Ishikawa (cell line): ENCODE measurements around the gene ESR2.

Source experiments
- CEBPB ChIP-seq: IDR thresholded peaks from 2 replicates; pipeline ENCODE4 v1.6.1; 2012
- CREB1 ChIP-seq: IDR thresholded peaks from 2 replicates; pipeline ENCODE4 v1.6.1; 2012; ENCODE audit warnings: low read depth
- EGR1 ChIP-seq: IDR thresholded peaks from 2 replicates; pipeline ENCODE4 v1.6.1; 2012
- EP300 ChIP-seq: IDR thresholded peaks from 2 replicates; pipeline ENCODE4 v1.6.1; 2012; ENCODE audit warnings: borderline replicate concordance
- FOXM1 ChIP-seq: IDR thresholded peaks from 2 replicates; pipeline ENCODE4 v1.6.1; 2012; ENCODE audit warnings: low read depth, borderline replicate concordance
- MAX ChIP-seq: IDR thresholded peaks from 2 replicates; pipeline ENCODE4 v1.6.1; 2012
- NFIC ChIP-seq: IDR thresholded peaks from 2 replicates; pipeline ENCODE4 v1.6.1; 2012
- RAD21 ChIP-seq: IDR thresholded peaks from 2 replicates; pipeline ENCODE4 v1.6.1; 2012; ENCODE audit warnings: low read depth
- TAF1 ChIP-seq: IDR thresholded peaks from 2 replicates; pipeline ENCODE4 v1.6.1; 2012; ENCODE audit warnings: low read depth, mild to moderate bottlenecking
- TCF12 ChIP-seq: IDR thresholded peaks from 2 replicates; pipeline ENCODE4 v1.6.1; 2012; ENCODE audit warnings: low read depth
- TEAD4 ChIP-seq: IDR thresholded peaks from 2 replicates; pipeline ENCODE4 v1.6.1; 2012
- YY1 ChIP-seq: IDR thresholded peaks from 2 replicates; pipeline ENCODE4 v1.6.1; 2012; ENCODE audit warnings: low read depth
- ZBTB7A ChIP-seq: IDR thresholded peaks from 2 replicates; pipeline ENCODE4 v1.6.1; 2012; ENCODE audit warnings: low read depth
- TF ChIP-seq, protein P1 (sequence below): IDR thresholded peaks from 2 replicates; pipeline ENCODE4 v1.6.1; 2012
- TF ChIP-seq, protein P2 (sequence below): IDR thresholded peaks from 2 replicates; pipeline ENCODE4 v1.6.1; 2012; ENCODE audit warnings: low read depth, mild to moderate bottlenecking

The ESR2 gene

GRCh38 chr14:64149921-64150320 lies 144.2 kb downstream of the ESR2 start:
- TF ChIP-seq EP300 (no peak), EGR1 (no peak), TCF12 (no peak), ZBTB7A (no peak)

GRCh38 chr14:64147126-64147790 lies 146.9 kb downstream of the ESR2 start:
- TF ChIP-seq CEBPB = no peak

GRCh38 chr14:64137657-64138290 lies 156.4 kb downstream of the ESR2 start:
- TF ChIP-seq TEAD4 = no peak
- TF ChIP-seq RAD21 = peak; percentile 29; the same call in 1 of the 2 replicates

- no peak for TF ChIP-seq CEBPB
- TF ChIP-seq, protein P1, sequence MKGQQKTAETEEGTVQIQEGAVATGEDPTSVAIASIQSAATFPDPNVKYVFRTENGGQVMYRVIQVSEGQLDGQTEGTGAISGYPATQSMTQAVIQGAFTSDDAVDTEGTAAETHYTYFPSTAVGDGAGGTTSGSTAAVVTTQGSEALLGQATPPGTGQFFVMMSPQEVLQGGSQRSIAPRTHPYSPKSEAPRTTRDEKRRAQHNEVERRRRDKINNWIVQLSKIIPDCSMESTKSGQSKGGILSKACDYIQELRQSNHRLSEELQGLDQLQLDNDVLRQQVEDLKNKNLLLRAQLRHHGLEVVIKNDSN = no peak
- TF ChIP-seq NFIC = no peak
- TF ChIP-seq EP300 = no peak
- TF ChIP-seq MAX = no peak
- TF ChIP-seq, protein P2, sequence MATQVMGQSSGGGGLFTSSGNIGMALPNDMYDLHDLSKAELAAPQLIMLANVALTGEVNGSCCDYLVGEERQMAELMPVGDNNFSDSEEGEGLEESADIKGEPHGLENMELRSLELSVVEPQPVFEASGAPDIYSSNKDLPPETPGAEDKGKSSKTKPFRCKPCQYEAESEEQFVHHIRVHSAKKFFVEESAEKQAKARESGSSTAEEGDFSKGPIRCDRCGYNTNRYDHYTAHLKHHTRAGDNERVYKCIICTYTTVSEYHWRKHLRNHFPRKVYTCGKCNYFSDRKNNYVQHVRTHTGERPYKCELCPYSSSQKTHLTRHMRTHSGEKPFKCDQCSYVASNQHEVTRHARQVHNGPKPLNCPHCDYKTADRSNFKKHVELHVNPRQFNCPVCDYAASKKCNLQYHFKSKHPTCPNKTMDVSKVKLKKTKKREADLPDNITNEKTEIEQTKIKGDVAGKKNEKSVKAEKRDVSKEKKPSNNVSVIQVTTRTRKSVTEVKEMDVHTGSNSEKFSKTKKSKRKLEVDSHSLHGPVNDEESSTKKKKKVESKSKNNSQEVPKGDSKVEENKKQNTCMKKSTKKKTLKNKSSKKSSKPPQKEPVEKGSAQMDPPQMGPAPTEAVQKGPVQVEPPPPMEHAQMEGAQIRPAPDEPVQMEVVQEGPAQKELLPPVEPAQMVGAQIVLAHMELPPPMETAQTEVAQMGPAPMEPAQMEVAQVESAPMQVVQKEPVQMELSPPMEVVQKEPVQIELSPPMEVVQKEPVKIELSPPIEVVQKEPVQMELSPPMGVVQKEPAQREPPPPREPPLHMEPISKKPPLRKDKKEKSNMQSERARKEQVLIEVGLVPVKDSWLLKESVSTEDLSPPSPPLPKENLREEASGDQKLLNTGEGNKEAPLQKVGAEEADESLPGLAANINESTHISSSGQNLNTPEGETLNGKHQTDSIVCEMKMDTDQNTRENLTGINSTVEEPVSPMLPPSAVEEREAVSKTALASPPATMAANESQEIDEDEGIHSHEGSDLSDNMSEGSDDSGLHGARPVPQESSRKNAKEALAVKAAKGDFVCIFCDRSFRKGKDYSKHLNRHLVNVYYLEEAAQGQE = no peak
- TF ChIP-seq FOXM1 = no peak
These were observed 167.6 kb downstream of the ESR2 start for GRCh38 chr14:64126548-64126947.

DNA sequence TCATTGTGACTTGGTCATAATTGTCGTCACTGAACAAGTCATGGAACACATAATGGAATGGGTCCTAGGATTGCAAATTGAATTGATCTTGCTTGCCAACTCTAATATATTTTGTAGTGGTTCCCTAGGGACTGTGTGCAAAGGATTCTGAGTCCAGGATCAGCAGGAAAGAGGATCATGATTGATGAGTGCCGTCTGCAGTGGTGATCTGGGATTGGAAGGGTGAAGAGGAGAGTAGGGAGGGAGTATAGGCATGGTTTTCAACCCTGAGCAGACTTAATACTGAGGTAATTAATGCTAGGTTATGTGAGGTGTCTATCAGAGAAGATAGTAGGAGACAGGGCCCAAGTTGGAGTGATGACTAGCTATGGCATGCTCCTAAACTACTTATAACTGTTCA lies 168.9 kb downstream of the ESR2 start:
- TF ChIP-seq EP300 (no peak), TCF12 (no peak), MAX (no peak), NFIC (no peak), CEBPB (no peak), ZBTB7A (no peak), TAF1 (no peak), YY1 (no peak), TEAD4 (no peak), CREB1 (no peak), EGR1 (no peak), RAD21 (no peak), FOXM1 (no peak)
- TF ChIP-seq, protein P2 = no peak
- TF ChIP-seq, protein P1 = no peak

GRCh38 chr14:64123241-64123822 lies 170.8 kb downstream of the ESR2 start:
- TF ChIP-seq CREB1 (no peak), MAX (no peak), CEBPB (no peak), EGR1 (no peak), FOXM1 (no peak), TCF12 (no peak), EP300 (no peak), ZBTB7A (no peak), YY1 (no peak), RAD21 (no peak), NFIC (no peak)
- TF ChIP-seq, protein P2 = no peak
- TF ChIP-seq, protein P1 = no peak
